Activated T-helper 1 cell treated with anti-CD3 and anti-CD28 coated beads, Interleukin-2, amount 50 U/mL, for 16 hours (primary cell): ENCODE results near the gene KDM6A.
"Not testable (repeated sequence)": the region's sequence is repeated elsewhere in the genome, so short reads cannot be mapped to it uniquely, and the experiment has no call there.

ENCODE experiments used
- DNase-seq, 2 donors: peaks; one replicate each; pipeline ENCODE4 v3.0.0-alpha.2; 2020; ENCODE audit warnings: low read depth in 1 of 2, low spot score in 1 of 2

Gene KDM6A

GRCh38 chrX:45070116-45071007, 197.4 kb downstream of the KDM6A start:
- no peak for DNase-seq

- DNase-seq, result not testable (repeated sequence)
These were observed 200.0 kb downstream of the KDM6A start for GRCh38 chrX:45073011-45073410.

GRCh38 chrX:45077748-45078424, 204.9 kb downstream of the KDM6A start:
- no peak for DNase-seq

GRCh38 chrX:45083314-45083713, 210.3 kb downstream of the KDM6A start:
- DNase-seq, result no peak

GRCh38 chrX:45110494-45110893, 237.5 kb downstream of the KDM6A start:
- no peak for DNase-seq

- DNase-seq, result no peak
These were observed 253.2 kb downstream of the KDM6A start for GRCh38 chrX:45126158-45126557.

- DNase-seq, result no peak
These were observed 256.0 kb downstream of the KDM6A start for GRCh38 chrX:45128896-45129454.

GRCh38 chrX:45133465-45133864, 260.5 kb downstream of the KDM6A start:
- no peak for DNase-seq

- DNase-seq, result no peak
These were observed 261.3 kb downstream of the KDM6A start for GRCh38 chrX:45134315-45134731.

GRCh38 chrX:45134775-45135174, 261.8 kb downstream of the KDM6A start:
- DNase-seq, result no peak

- not testable (repeated sequence) for DNase-seq
These were observed 262.5 kb downstream of the KDM6A start for GRCh38 chrX:45135391-45136075.

- DNase-seq, result no peak
These were observed 264.5 kb downstream of the KDM6A start for GRCh38 chrX:45137531-45137930.

GRCh38 chrX:45138525-45138924, 265.5 kb downstream of the KDM6A start:
- no peak for DNase-seq

- DNase-seq, result no peak
These were observed 267.8 kb downstream of the KDM6A start for GRCh38 chrX:45140812-45141211.

GRCh38 chrX:45142185-45142584, 269.2 kb downstream of the KDM6A start:
- DNase-seq, result no peak

GRCh38 chrX:45143455-45143854, 270.5 kb downstream of the KDM6A start:
- no peak for DNase-seq

- DNase-seq, result no peak
These were observed 272.7 kb downstream of the KDM6A start for GRCh38 chrX:45145492-45146215.

- no peak for DNase-seq
These were observed 277.8 kb downstream of the KDM6A start for GRCh38 chrX:45150821-45151220.

GRCh38 chrX:45154033-45154360, 281.0 kb downstream of the KDM6A start:
- no peak for DNase-seq

- DNase-seq, result no peak
These were observed 281.5 kb downstream of the KDM6A start for GRCh38 chrX:45154462-45154861.

- no peak for DNase-seq
These were observed 284.7 kb downstream of the KDM6A start for GRCh38 chrX:45157647-45158046.
